SK-N-SH (cell line): ENCODE measurements around the gene CASKIN1.

Source experiments
- CTCF ChIP-seq: fragments of 200-600 bp; sonication (generic); IDR thresholded peaks from 2 replicates; pipeline ENCODE4 v1.6.1; 2017; ENCODE audit warnings: antibody characterized with exemption, mild to moderate bottlenecking, moderate library complexity
- FOSL2 ChIP-seq: IDR thresholded peaks from 2 replicates; pipeline ENCODE4 v1.4.0; 2012; ENCODE audit warnings: low read depth, mild to moderate bottlenecking, moderate library complexity, borderline replicate concordance
- MXI1 ChIP-seq: IDR thresholded peaks from 2 replicates; pipeline ENCODE4 v1.6.1; 2012; ENCODE audit warnings: mild to moderate bottlenecking, low read depth, low read length, improper control_type of control experiment
- NRF1 ChIP-seq: IDR thresholded peaks from 2 replicates; pipeline ENCODE4 v1.6.1; 2012; ENCODE audit warnings: low read depth, mild to moderate bottlenecking, low read length
- TAF1 ChIP-seq: IDR thresholded peaks from 2 replicates; pipeline ENCODE4 v1.6.1; 2012; ENCODE audit warnings: low read depth, mild to moderate bottlenecking, low read length, moderate library complexity, borderline replicate concordance
- YY1 ChIP-seq: IDR thresholded peaks from 2 replicates; pipeline ENCODE4 v1.4.0; 2012; ENCODE audit warnings: low read depth, mild to moderate bottlenecking
- ZBTB33 ChIP-seq: IDR thresholded peaks from 2 replicates; pipeline ENCODE4 v1.4.0; 2012; ENCODE audit warnings: low read depth, borderline replicate concordance

GRCh38 chr16:2149630-2150417, 46.6 kb downstream of the CASKIN1 start:
- no peak for TF ChIP-seq CTCF
- no peak for TF ChIP-seq NRF1
- no peak for TF ChIP-seq YY1
- no peak for TF ChIP-seq ZBTB33
- no peak for TF ChIP-seq FOSL2
- no peak for TF ChIP-seq TAF1
- no peak for TF ChIP-seq MXI1
